Ishikawa (cell line): ENCODE data around the gene RBKS.

Experiments
- CREB1 ChIP-seq: IDR thresholded peaks from 2 replicates; pipeline ENCODE4 v1.6.1; 2012; ENCODE audit warnings: low read depth
- EGR1 ChIP-seq: IDR thresholded peaks from 2 replicates; pipeline ENCODE4 v1.6.1; 2012
- EP300 ChIP-seq: IDR thresholded peaks from 2 replicates; pipeline ENCODE4 v1.6.1; 2012; ENCODE audit warnings: borderline replicate concordance
- MAX ChIP-seq: IDR thresholded peaks from 2 replicates; pipeline ENCODE4 v1.6.1; 2012
- TCF12 ChIP-seq: IDR thresholded peaks from 2 replicates; pipeline ENCODE4 v1.6.1; 2012; ENCODE audit warnings: low read depth
- TEAD4 ChIP-seq: IDR thresholded peaks from 2 replicates; pipeline ENCODE4 v1.6.1; 2012
- YY1 ChIP-seq: IDR thresholded peaks from 2 replicates; pipeline ENCODE4 v1.6.1; 2012; ENCODE audit warnings: low read depth

- no peak for TF ChIP-seq TCF12
- no peak for TF ChIP-seq CREB1
- no peak for TF ChIP-seq YY1
- TF ChIP-seq EGR1: no peak
- TF ChIP-seq TEAD4: no peak
- TF ChIP-seq EP300: no peak
- no peak for TF ChIP-seq MAX
Measured at GRCh38 chr2:27914041-27914804, 24.0 kb upstream of the RBKS start.
